ENCODE results near the gene NELL2.

DNA sequence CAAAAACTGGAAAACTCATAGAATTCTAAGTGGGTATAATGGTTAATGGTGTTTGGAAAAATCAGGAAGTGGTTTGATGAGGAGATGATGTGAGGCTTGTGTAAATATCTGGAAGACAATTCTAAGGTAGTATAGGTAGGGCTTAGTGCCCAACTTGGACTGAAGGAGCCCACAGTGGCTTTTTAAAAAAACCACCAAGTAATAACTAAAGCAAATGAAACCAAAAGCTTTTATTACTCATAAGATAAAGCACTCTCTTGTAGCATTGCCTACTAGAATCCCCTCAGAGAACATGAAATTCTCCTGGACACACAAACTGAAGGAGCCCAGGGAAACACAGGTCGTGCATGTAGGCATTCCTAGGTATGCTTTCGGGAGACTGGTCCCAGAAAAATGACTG lies 324.5 kb downstream of the NELL2 start:
- TF ChIP-seq POLR2AphosphoS5 (IDR thresholded peaks at IDR 0.05; ENCODE audit: low read depth, low read length) (no peak), REST (IDR thresholded peaks at IDR 0.05; ENCODE audit: insufficient read depth in 1 of 2, low read depth in 2 of 2, low read length in 2 of 2) (no peak), TAF1 (IDR thresholded peaks at IDR 0.05; ENCODE audit: borderline replicate concordance, insufficient read depth, low read length) (no peak), SIN3A (IDR thresholded peaks at IDR 0.05; ENCODE audit: borderline replicate concordance, insufficient read depth, low read length) (no peak), FOXP2 (optimal IDR thresholded peaks at IDR 0.05; ENCODE audit: borderline replicate concordance, extremely low read depth, extremely low read length, insufficient read depth) (no peak)

All from PFSK-1 (cell line).